ENCODE data around the gene SIGMAR1.

SIGMAR1 gene

DNA sequence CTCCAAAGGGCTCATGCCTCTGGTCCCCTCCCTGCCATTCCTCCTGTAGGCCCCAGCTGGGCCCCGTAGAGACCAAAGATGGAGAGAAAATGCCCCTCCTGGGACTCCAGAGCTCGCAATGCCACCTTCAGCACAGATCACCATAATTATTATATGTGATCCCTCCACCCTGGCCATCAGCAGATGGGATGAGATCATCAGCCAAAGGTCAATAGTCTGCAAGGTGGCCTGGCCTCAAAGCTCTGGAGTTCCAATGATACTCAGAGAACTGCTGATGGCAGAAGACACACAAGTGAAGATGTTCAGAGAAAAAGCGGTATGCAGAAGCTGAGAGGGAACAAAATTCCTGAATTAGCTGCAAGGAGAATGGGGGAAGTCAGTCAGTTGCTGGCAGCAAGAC is 30.7 kb downstream of the SIGMAR1 start:
- no peak for DNase-seq

- no peak for DNase-seq
These were observed 31.4 kb downstream of the SIGMAR1 start for GRCh38 chr9:34606190-34606589.

DNA sequence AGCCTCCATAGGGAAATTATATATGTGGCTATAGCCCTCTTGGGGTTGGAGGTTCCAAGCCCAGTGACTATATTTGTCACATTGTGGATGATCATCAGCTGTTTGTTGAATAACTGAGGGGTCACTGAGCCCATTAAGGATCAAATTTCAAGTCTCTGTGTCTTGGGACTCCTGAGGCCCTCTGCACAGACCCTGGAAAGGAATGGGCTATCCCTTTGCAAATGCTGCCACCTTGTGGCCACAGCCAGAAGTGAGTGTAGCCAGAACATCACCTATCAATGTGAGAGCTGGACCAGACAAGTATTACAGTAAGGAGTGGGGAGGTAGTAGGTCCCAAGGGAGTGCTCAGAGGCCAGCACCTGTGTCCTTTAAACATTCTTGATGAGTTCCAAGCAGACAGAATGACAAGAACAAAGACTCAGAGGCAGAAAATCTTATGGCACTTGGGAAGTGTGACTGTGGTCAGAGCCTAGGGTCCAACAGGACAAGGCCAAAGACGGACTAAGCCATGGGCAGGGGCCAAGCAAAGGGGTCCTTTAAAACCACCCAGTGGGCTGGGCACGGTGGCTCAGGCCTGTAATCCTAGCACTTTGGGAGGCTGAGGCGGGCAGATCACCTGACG is 33.9 kb downstream of the SIGMAR1 start:
- peak in 56 of 58 donors; percentile 18 to 95 (median 70) for DNase-seq

DNA sequence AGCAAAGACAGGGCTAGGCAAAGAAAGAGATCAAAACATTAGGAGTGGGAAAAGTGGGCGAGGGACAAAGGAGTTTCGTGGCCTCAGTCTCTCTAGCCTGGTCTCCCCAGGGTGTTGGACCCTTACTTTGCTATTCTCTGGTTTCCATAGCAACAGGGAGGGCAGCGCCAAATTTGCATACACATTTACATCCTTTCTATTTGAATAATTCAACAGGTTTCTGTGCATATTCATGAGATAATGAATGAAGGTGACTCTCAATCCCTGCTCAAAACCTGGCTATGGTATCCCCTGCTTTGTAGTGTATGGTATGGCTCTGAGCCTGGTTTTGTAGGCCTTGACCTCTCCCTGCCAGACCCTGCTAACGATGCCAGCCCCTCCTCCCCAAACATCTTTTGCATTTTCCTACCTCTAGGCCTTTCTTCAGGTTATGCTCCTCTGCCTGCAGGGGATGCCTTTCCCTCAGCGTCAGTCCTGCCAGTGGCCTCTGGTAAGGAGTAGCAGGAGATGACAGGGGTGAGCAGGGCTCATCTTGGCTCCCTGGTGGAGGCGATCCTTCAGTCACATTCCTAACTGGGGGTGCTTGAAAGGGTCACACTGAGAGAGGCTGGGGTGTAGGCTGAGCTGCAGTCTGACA is 35.5 kb downstream of the SIGMAR1 start:
- DNase-seq = no peak

DNA sequence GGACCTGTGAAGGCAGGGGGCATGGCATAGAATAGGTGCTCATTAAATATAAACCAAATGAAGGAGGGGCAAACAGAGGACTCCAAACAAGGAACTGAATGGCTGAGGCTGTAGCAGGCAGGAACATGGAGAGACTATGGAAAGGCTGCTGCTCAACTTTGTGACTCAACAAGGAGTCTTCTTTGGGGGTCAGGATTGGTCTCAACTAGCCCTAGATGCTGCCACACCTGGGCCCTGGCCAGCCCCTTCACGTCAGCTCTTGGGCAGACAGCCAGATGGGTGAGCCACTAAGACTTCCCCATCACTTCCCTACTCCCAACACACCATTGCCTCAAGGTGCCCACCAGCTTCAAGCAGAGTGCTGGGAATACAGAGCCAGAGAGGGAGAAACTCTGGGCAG is 36.7 kb downstream of the SIGMAR1 start:
- DNase-seq = no peak

GRCh38 chr9:34599546-34599945 is 38.0 kb downstream of the SIGMAR1 start:
- DNase-seq = no peak

GRCh38 chr9:34594177-34594576 is 43.4 kb downstream of the SIGMAR1 start:
- DNase-seq = peak in 4 of 58 donors; percentile 13 to 29 (median 22)

GRCh38 chr9:34592895-34593601 is 44.5 kb downstream of the SIGMAR1 start:
- peak in 51 of 58 donors; percentile 23 to 86 (median 59) for DNase-seq

DNA sequence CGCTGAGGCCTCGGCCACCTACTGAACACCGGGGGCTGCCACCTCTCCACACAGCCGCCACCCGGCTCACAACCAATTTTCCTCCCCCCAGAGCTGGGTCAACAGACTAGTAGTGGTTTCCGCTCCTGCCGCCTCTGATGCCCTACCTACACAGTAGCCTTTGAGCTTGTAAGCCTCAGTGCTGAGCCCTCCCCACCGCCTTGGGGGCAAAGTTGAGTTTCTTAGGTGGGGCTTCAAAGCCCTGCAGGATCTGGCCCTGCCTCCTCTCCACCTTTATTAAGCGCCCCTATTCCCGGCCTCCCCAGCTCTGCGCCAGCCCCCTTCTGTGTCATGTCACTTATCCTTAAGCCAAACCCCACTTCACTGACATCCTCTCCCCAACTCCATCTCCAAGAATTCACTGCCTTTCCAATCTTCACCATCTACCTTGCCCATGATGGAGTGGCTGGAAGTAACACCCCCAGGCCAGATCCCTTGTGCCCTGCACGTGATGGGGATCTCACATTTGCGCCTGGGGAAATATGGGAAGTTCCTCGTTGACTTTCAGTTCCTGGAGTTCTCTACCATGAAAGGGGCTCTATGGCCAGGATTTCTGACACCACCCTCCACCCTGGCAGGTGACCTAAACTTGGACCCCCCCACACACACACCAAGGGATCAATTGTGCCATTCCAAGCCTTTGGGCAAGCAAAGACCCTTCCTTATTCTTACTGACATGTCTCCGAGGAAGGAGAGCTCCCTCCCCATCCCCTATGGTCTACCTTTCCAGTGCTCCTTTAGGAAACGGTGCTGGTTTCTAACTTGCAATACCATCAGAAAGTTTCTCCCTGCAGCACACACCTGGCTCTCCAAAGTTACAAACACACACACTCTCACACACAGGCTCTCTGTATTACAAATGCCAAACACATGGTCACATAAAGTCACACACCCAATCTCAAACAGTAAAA is 45.4 kb downstream of the SIGMAR1 start:
- DNase-seq = no peak

DNA sequence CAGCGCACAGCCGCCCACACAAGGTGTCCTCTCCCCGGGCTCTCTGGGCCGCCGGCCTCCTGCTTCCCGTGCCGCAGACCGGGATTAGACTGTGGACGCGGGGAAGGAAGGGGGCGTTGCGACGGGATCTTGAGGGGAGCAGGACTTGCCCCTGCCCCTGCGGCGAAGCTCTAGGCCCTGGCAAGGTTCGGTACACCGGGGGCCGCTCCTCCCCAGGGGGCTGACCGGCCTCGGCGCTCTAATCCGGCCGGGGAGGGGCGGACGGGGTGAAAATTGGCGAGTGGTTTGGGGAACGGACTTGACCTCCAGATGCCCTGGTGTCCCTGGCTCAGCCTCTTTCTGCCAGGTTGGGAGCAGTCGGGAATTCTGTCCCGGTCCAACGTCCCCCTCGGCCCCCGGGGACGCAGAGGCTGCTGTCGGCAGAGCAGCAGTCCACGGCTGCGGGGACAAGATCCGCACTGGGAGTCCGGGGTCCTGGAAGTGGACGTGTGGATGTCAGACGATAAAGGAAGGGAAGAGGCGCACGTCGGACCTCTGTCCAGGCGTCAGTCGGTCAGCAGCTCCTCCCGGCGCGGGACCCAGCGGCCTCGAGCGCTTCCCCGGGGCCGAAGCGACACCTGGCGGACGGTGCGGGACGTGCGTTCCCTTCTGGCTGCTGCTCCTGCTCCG is 46.2 kb downstream of the SIGMAR1 start:
- DNase-seq = peak in 57 of 58 donors; percentile 25 to 89 (median 74)

DNA sequence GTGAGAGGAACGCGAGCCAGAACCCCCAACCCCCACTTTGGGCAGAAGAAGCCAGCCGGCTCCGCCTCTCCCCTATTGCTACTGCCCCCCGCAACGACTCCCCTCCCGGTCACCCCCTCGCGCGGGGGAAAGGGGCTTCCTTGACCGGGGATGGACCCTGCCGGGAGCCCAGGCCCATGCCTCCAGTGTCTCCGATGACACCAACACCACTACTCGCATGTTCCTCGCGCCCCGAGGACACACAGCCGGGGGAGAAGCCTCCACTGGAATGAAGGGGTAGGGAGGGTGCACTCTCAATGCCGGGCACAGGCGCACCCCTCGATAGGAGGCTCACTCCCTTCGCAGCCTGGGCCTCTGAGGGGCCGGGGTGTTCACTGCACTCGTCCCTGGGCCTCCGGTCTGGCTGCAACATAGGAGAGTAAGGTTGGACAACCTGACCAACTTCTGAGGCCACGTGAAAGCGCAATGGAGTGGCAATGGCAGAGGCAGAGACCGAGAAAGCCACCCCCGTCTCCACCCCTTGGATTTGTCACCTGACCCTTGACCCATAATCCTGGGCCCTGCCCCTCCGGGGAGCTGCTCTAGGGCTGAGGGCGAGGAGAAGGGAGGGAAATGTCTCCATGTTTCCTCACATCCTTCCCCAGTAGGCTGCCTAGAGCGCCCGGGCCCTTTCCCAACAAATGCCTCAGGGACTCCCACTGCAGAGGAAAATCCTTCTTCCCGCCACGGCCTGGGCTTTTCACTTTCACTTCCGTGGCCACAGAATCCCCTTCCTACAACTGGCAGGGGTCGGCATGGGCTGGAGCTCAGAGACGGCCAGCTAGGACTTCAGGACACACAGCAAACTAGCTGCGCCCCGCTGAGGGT is 47.0 kb downstream of the SIGMAR1 start:
- peak in 7 of 58 donors; percentile 5 to 72 (median 44) for DNase-seq

DNA sequence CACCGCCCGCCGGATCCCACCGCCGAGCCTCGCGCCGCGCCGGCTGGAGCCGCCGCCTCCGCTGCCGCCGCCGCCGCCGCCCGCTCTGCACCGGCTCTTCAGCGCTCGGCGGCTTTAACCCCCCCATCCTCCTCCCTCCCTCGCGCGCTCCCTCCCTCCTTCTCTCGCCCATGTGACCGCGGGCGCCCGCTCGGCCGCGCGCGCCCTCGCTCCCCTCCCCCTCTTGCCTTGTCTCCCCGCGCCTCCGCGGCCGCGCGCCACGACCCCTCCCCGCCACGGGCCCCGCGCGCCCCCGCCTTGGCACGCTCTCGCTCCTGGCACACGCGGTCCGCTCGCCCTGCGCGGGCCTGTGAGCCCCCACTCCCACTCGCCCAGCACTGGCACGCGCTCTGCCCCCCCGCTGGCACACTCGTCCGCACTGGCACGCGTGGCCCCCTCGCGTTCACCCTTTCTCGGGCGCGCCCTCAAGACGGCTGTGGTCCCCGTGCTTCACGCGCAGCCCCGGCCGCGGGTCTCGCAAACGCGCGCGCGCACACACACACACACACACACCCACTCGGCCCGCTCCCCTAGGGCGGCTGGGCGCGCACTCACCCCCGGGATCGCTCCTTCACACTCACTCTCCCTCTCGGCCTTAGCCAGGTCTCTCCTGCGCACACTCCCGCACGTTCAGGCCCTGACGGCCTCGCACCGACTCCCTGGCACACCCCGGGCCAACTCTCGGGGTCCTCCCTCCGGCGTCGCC is 47.8 kb downstream of the SIGMAR1 start, which contains the start of gene CNTFR:
TSS of gene CNTFR (minus strand) at position 89 of the 745 bp plus-strand sequence. CDS start 20,743 bp downstream, outside the sequence.
- DNase-seq = peak in 53 of 58 donors; percentile 28 to 82 (median 71)

- DNase-seq = peak in 23 of 58 donors; percentile 6 to 77 (median 36)
These were observed 48.6 kb downstream of the SIGMAR1 start for GRCh38 chr9:34588671-34589635.

- no peak for DNase-seq
These were observed 50.3 kb downstream of the SIGMAR1 start for GRCh38 chr9:34587271-34587670.

- no peak for DNase-seq
These were observed 51.5 kb downstream of the SIGMAR1 start for GRCh38 chr9:34585946-34586669.

DNA sequence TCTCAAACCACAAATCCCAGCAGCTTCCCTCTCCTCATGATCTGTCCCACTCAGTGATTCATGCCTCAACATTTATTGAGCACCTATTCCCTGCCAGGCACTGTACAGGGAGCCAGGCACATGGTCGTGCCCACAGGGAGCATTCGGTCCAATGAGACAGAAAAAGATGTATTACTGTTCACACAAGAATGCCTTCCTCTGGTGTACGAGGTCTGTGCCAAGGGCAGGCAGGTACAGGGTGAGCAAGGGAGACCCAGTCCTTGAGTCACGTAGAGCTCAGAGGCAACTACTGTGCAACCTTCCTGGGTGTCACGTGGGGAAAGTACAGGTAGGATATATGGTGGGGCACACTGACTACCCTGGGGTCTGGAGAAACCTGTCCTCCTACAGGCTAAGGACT is 52.6 kb downstream of the SIGMAR1 start:
- DNase-seq = no peak

All from anterior cingulate cortex (tissue), 58 donors.